MM.1S (cell line): Measurements from ENCODE around the gene DCST1.

Experiments
- EZH2 ChIP-seq: fragments of 300-600 bp; sonication (generic); optimal IDR thresholded peaks from 2 replicates; pipeline ENCODE3; 2017; ENCODE audit warnings: low read depth, mild to moderate bottlenecking, antibody characterized with exemption, low read length, mixed read lengths
- EZH2phosphoT487 ChIP-seq: fragments of 300-600 bp; sonication (generic); IDR thresholded peaks from 2 replicates; pipeline ENCODE4 v1.6.1; 2018; ENCODE audit warnings: antibody characterized with exemption, low read length
- TF ChIP-seq, protein P1 (sequence below): fragments of 300-600 bp; sonication (generic); IDR thresholded peaks from 2 replicates; pipeline ENCODE4 v1.5.1; 2016; ENCODE audit warnings: antibody characterized with exemption, low read length, mixed read lengths

DNA sequence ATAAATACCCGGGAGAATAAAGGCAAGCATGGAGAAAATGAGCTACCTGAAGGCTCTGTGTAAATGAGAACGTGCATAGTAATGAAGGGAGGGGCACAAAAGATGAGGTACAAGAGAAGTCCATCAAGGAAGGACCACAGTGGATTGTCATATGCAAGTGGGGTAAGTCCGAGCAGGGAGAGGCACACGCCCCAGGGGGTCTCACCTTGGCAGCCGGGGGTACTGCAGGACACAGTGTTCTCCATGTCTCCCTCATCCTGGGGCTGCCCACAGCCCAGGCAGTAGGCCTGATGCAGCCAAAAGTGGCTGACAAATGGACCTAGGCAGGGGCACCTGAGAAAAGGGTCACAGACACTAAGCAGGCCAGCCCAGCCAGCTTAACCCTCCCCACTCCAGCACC lies 10.0 kb upstream of the DCST1 start:
- TF ChIP-seq EZH2 (no peak), EZH2phosphoT487 (no peak)
- TF ChIP-seq, protein P1, sequence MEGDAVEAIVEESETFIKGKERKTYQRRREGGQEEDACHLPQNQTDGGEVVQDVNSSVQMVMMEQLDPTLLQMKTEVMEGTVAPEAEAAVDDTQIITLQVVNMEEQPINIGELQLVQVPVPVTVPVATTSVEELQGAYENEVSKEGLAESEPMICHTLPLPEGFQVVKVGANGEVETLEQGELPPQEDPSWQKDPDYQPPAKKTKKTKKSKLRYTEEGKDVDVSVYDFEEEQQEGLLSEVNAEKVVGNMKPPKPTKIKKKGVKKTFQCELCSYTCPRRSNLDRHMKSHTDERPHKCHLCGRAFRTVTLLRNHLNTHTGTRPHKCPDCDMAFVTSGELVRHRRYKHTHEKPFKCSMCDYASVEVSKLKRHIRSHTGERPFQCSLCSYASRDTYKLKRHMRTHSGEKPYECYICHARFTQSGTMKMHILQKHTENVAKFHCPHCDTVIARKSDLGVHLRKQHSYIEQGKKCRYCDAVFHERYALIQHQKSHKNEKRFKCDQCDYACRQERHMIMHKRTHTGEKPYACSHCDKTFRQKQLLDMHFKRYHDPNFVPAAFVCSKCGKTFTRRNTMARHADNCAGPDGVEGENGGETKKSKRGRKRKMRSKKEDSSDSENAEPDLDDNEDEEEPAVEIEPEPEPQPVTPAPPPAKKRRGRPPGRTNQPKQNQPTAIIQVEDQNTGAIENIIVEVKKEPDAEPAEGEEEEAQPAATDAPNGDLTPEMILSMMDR: no peak
